HUES64 (cell line): ENCODE results near the gene SLC4A1.

Experiments
- H3K27ac ChIP-seq: 2 replicates; pipeline ENCODE4 v1.7.0; 2013; ENCODE audit warnings: low read depth, low read length, inconsistent platforms
- H3K27me3 ChIP-seq: 2 replicates; pipeline ENCODE4 v1.6.1; 2013; ENCODE audit warnings: mild to moderate bottlenecking, low read length; ENCODE audit not compliant: insufficient read depth
- H3K36me3 ChIP-seq: 2 replicates; pipeline ENCODE4 v1.6.1; 2013; ENCODE audit warnings: mild to moderate bottlenecking, low read length; ENCODE audit not compliant: insufficient read depth
- H3K4me1 ChIP-seq: 2 replicates; pipeline ENCODE4 v1.6.1; 2013; ENCODE audit warnings: mild to moderate bottlenecking, low read length, moderate library complexity; ENCODE audit not compliant: insufficient read depth
- H3K4me3 ChIP-seq: 2 replicates; pipeline ENCODE4 v1.5.1; 2013; ENCODE audit warnings: mild to moderate bottlenecking, low read length, moderate library complexity
- H3K9ac ChIP-seq: 2 replicates; pipeline ENCODE4 v1.6.1; 2013; ENCODE audit warnings: mild to moderate bottlenecking, low read depth, low read length
- H3K9me3 ChIP-seq: 2 replicates; pipeline ENCODE4 v1.6.1; 2013; ENCODE audit warnings: low read depth, low read length; ENCODE audit not compliant: insufficient read depth
- WGBS: fragments of 150-250, 120-280 bp; methylation state at CpG from one replicate; pipeline ENCODE4 v1.1.7; 2013; ENCODE audit warnings: missing lambda C conversion rate; 5-methylcytosine and 5-hydroxymethylcytosine counted together

The SLC4A1 gene

DNA sequence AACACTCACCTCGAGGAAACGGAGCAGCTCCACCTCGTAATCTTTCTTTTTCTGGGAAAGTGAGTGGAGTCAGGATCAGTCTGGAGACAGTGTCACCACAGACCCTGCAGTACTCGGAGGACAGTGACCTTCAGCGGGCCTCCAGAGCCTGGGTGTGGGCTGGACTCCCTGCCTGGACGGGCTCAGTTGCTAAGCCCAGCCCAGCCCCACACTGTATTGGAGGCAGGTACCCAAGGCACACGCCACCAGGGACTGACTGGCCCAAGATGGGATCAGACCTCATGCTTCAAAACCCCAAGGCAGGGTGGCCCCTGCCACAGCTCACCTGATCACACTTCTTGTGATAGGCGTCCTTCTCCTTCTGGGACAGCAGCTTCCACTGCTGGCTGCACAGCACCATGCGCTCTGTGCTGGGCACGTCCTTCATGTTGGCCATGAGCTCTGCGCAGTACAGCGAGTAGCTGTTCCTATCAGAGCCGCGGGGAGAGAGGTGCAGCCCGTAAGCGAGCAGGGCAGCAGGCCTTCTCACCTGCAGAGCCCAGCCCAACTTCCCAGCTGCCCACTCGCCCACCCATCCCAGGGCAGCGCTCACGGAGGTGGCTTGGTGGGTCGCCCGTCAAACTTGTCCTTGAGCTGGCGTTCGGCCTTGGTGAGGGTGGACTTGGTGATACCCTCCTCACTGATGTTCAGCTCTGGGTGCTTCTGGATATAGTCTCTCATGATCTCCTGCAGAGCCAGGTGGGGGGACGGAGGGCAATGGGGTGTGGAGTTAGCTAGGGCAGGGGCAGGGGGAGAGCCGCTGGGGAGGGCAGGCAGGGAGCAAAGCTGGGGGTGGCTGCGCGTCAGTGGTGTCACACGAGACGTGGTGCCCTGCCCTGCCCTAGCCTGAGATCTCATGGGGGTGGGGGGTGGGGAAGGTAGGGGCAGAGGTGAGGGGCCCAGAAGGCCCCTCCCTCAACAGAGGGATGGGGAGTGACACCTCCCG lies 56.4 kb downstream of the SLC4A1 start:
- Histone ChIP-seq H3K27me3 (no peaks in the 10 kb centered on the region), H3K4me1 (no peaks in the 10 kb centered on the region), H3K4me3 (no peak overlapping the region), H3K36me3 (peaks cover 87% of the 10 kb centered on the region), H3K9ac (no peak overlapping the region), H3K9me3 (no peaks in the 10 kb centered on the region), H3K27ac (peak overlapping the region; percentile 63; the same call in 1 of the 2 replicates)
- 94% methylated on average over 30 of the region's 30 CpGs for WGBS

DNA sequence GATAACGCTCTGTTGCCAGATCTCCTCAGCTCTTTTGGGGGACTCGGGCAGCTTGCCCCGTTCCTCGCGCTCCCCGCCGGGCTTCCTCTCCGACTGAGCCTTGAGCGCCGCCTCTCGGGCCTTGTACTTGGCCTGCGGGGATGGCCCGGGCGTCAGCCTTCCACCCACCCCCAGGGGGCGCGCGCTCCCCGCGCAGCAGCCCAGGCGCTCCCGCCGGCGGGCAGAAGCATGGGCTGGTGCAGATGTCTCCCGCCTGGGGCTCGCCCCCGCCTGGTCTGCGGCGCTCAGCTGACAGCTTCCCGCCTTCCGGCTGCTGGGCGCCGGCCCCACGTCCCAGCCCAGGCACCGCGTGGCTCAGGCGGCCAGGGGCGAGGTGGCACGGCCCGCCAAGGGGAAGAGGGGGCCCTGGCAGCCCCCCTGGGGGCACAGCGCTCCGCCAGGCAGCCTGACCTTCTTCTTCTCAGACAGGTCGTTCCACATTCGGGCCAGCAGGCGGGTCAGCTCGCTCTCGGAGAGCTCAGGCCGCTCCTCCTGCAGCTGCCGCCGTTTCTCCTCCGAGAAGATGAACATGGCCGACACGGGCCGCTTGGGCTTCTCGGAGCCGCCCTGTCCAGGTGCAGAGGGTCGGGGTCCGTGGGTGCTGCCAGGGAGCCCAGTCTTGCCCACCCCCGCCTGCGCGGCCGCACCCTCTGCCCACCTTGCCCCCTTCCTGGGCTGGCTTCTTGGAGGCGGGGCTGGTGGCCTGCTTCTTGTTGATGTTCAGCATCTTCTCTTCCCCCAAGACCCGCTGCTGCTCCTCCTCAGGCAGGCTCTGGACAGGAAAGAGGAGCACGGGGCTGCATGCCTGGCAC lies 57.4 kb downstream of the SLC4A1 start:
- no peaks in the 10 kb centered on the region for H3K27me3 ChIP-seq
- 46% methylated on average over 64 of the region's 64 CpGs for WGBS

DNA sequence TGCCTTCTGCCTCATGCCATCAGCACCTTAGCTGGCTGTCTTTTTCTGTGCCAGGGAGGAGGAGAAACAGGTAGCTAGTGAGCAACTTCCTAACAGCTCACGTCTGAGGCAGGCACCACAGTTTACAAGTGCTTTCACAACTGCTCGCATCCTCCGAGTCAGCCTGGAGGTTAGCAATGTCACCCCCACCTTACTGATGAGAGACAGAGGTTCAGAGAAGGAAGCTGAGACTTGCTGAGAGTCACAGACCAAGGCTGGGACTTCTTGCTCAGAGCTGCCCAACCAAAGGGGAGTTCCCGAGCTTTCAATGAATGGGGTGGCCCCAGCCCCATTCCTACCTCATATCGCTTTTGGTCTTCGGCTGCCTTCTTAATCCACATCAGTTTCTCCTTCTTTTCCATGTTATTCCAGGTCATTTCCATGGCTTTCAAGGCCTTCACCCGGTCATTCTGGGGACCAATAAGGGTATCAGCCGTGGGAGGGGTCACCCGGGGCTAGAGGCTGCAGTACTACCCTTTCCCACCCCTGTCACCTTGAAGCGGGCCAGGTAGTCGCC lies 58.1 kb downstream of the SLC4A1 start:
- no peaks in the 10 kb centered on the region for H3K9me3 ChIP-seq
- WGBS: 89% methylated on average over 11 of the region's 11 CpGs
- no peak overlapping the region for H3K4me3 ChIP-seq
- H3K27me3 ChIP-seq: no peaks in the 10 kb centered on the region
- H3K4me1 ChIP-seq: no peaks in the 10 kb centered on the region
- peaks cover 70% of the 10 kb centered on the region for H3K36me3 ChIP-seq
- no peak overlapping the region for H3K9ac ChIP-seq
- H3K27ac ChIP-seq: peak overlapping the region; percentile 12; the same call in 1 of the 2 replicates

More for the DNA sequence above, 57.4 kb downstream of the SLC4A1 start:
- Histone ChIP-seq H3K27ac (peak overlapping the region; percentile 63; the same call in 1 of the 2 replicates), H3K36me3 (peaks cover 77% of the 10 kb centered on the region), H3K9ac (no peak overlapping the region), H3K4me3 (no peak overlapping the region), H3K4me1 (no peaks in the 10 kb centered on the region), H3K9me3 (no peaks in the 10 kb centered on the region)

DNA sequence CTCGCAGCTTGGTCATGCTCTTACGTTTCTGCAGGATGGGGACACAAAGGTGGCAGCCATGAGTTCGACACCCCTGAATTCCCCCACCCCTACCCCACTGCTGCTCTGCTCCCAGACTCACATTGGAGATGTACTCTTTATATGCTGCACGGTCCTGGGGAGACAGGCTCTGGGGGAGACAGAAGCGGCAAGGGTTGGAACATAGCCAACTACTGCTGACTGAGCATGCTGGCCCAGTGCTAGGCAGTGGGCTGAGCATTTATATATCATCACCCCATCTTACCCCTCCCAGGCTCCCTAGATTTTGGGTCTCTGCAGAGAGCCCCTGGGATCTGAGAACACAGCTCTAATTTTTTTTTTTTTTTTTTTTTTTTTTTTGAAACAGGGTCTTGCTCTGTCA lies 60.2 kb downstream of the SLC4A1 start:
- H3K9me3 ChIP-seq: no peaks in the 10 kb centered on the region
- no peak overlapping the region for H3K9ac ChIP-seq
- no peak overlapping the region for H3K27ac ChIP-seq
- no peak overlapping the region for H3K4me3 ChIP-seq
- H3K4me1 ChIP-seq: peaks cover 4% of the 10 kb centered on the region; the same call in 1 of the 2 replicates
- H3K27me3 ChIP-seq: no peaks in the 10 kb centered on the region
- 92% methylated on average over 5 of the region's 5 CpGs for WGBS
- H3K36me3 ChIP-seq: peaks cover 50% of the 10 kb centered on the region

DNA sequence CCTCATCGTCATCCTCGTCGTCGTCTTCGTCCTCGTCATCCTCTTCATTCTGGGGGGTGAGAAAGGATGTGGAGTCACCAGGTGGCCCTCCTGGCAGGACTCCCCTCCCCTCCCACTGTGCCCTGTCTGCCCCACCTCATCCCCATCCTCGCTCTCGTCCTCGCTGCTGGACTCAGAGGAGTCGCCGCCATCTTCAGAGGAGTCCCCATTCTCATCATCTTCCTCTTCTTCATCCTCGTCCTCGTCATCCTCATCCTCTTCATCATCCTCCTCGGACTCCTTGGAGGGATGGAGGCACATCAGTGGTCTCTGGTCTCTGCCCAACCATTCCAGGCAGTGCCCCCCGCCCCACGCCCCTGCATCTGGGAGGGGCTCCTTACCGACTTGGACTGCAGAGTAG lies 60.6 kb downstream of the SLC4A1 start:
- Histone ChIP-seq H3K27me3 (no peaks in the 10 kb centered on the region), H3K36me3 (peaks cover 47% of the 10 kb centered on the region), H3K9me3 (no peaks in the 10 kb centered on the region), H3K4me3 (no peak overlapping the region), H3K4me1 (peaks cover 4% of the 10 kb centered on the region; the same call in 1 of the 2 replicates), H3K9ac (no peak overlapping the region), H3K27ac (no peak overlapping the region)
- WGBS: 93% methylated on average over 15 of the region's 17 CpGs

DNA sequence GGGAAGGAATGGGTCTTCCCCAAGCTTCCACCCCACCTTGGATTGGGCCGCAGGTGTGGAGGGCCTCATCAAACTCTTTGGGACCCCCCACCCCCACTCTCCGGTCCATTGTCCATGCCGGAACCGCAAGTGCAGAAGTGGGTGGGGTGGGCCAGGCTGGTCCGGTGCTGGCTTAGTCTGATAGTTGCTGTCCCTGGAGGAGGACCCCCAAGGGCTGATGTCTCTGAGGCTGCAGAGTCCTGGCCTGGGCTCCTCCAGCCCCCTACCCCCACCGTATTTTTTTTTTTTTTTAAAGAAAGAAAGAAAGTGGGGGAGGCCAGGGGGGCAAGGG lies 61.1 kb downstream of the SLC4A1 start:
- WGBS: 94% methylated on average over 5 of the region's 6 CpGs
- H3K9ac ChIP-seq: no peak overlapping the region

DNA sequence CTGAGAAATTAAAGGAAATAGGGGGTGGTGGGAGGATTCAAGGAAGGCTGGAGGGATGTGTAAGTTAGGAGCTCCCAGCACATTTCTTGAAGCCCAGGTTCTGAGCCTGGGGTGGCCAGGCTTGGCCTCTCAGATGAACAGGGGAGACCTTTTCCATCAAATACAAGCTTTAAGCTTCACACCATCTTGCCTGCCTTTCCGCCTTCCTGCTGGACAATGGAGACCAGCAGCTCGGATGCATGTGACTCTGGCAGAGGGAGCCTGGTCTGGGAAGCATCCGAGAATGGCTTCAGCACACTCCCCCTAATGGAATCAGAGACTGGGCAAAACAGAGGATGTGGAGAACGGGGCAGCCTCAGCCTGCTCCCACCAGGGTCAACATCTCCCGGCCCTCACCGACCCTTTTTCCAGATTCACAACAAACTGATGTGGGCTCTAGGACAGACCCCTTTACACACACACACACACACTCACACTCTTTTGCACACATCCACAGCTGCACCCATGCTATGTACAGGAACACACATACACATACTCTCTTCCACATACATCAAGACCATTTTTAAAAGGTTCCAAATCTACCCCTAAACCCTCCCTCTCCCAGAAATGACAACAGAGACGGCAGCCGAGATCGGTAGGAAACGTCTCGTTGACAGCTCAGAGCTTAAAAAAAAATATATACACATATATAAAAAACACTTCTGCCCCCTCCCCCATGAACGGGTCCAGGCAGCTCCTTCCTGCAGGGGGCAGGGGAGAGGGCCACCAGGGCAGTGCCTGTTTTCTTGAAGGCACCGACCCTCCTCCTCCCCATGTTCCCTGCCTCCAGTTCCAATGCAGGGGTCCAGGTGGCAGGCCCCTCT lies 61.7 kb downstream of the SLC4A1 start:
- 90% methylated on average over 13 of the region's 13 CpGs for WGBS
- Histone ChIP-seq H3K36me3 (peaks cover 40% of the 10 kb centered on the region), H3K27me3 (no peaks in the 10 kb centered on the region), H3K9ac (no peak overlapping the region), H3K4me3 (no peak overlapping the region), H3K27ac (no peak overlapping the region), H3K4me1 (peaks cover 4% of the 10 kb centered on the region), H3K9me3 (no peaks in the 10 kb centered on the region)

More for the DNA sequence above, 61.1 kb downstream of the SLC4A1 start:
- Histone ChIP-seq H3K4me3 (no peak overlapping the region), H3K27me3 (no peaks in the 10 kb centered on the region), H3K27ac (no peak overlapping the region), H3K36me3 (peaks cover 46% of the 10 kb centered on the region), H3K4me1 (peaks cover 4% of the 10 kb centered on the region; the same call in 1 of the 2 replicates), H3K9me3 (no peaks in the 10 kb centered on the region)

DNA sequence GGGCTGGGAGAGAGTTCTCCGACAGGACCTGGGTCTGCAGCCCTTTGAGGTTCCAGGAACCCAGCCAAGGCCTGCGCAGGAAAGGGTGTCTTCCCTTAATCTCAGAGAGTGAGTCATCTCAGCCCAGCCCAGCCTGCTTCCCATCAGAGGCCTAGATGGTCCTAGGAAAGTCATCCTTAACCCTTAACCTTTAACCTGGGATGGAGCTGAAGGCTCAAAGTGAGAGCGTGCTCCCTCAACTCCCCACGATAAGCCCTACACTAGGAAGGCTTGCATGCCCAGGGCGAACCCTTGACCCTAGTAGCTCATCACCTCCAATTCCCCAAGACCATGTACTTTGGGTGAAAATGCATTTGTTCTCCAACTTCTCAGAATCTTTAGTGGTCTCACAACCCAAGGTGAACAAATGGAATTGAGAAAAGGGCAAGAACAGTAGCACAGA lies 63.5 kb downstream of the SLC4A1 start:
- H3K27ac ChIP-seq: no peak overlapping the region
- no peak overlapping the region for H3K9ac ChIP-seq
- peaks cover 8% of the 10 kb centered on the region for H3K4me1 ChIP-seq
- H3K36me3 ChIP-seq: peaks cover 29% of the 10 kb centered on the region
- no peaks in the 10 kb centered on the region for H3K9me3 ChIP-seq
- WGBS: 90% methylated on average over 5 of the region's 5 CpGs
- H3K27me3 ChIP-seq: no peaks in the 10 kb centered on the region
- no peak overlapping the region for H3K4me3 ChIP-seq

DNA sequence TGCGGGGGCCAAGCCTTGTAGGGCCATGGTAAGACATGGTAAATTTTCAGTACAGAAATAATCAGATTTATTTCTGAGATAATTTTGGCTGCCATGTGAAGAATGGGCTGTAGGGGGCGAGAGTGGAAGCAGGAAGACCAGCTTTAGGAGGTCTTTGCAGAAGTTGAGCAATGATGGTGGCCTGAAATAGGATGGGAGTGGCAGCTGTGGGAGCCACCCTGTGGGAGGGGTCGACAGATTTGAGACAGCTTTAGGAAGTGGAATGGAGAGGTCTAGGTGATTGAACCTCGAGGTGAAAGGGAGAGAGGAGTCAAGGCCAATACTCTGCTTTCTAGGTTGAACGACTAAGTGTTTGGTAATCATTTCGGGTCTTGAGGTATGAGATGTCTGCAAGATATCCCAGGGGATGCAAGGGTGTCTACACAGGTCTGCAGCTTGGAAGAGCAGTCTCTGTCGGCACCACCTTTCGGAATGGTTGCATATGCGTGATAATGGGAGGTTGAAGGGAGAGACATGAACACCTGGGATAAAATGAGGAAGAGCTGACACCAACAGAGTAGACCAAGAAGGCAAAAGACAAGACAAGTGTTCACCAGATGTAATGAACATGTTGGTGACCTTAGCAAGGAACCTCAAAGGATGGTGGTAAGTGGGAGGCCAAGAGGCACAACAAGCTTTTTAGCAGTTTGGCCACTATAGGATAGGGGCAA lies 64.0 kb downstream of the SLC4A1 start:
- Histone ChIP-seq H3K27me3 (no peaks in the 10 kb centered on the region), H3K36me3 (peaks cover 23% of the 10 kb centered on the region), H3K4me3 (no peak overlapping the region), H3K27ac (no peak overlapping the region), H3K9me3 (no peaks in the 10 kb centered on the region), H3K9ac (no peak overlapping the region), H3K4me1 (peaks cover 8% of the 10 kb centered on the region)
- WGBS: 55% methylated on average over 9 of the region's 9 CpGs

DNA sequence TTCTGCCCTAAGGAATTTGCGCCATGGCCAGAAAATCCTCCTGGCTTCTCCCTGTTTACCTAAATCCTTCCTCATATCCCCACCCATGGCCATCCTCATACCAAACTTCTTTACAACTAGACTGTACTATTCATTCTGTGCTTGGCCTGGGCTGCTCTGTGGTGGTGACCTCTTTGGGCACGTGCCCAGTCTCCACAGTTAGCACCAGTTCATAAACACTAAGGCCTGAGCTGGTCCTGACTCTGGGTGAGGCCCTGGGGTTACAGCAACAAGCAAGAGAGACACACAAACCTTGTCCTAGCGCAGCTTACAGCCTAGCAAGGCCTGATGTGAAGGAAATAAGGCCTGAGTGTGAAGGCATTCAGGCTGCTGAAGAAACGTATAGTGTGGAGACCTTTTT lies 65.2 kb downstream of the SLC4A1 start:
- peaks cover 14% of the 10 kb centered on the region for H3K36me3 ChIP-seq
- no peaks in the 10 kb centered on the region for H3K27me3 ChIP-seq
- no peaks in the 10 kb centered on the region for H3K9me3 ChIP-seq
- no peak overlapping the region for H3K27ac ChIP-seq
- 90% methylated on average over 4 of the region's 4 CpGs for WGBS
- no peak overlapping the region for H3K9ac ChIP-seq
- H3K4me3 ChIP-seq: no peak overlapping the region
- peaks cover 13% of the 10 kb centered on the region for H3K4me1 ChIP-seq
